ENCODE measurements around the gene CDK5R2.

CDK5R2 gene

DNA sequence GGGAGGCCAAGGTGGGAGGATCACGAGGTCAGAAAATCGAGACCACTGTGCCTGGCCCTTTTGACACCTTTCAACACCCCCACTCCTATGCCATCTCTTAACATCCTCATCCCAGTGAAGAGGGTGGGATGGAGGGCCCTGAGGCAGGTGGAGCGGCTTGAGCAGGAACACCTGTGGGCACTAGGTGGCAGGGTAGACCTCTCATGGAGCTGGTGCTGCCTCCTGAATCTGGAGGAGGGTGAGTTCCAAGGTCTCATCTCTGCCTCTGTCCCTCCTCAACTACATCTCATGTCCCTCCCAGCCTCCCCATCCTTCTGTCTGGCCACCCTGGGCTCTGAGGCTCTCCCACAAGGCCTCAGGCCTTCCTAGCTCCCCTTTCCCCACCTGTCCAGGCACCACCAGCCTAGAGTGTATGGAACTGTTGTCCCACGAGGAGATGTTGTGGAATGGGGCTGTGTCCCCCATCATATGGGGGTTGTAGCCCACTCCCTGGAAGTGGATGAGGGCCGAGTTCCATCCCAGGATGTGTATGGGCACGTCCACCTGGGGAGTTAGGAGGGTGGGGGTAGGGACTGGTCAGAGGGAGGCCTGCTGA lies 50.8 kb downstream of the CDK5R2 start:
- no peak for DNase-seq

DNA sequence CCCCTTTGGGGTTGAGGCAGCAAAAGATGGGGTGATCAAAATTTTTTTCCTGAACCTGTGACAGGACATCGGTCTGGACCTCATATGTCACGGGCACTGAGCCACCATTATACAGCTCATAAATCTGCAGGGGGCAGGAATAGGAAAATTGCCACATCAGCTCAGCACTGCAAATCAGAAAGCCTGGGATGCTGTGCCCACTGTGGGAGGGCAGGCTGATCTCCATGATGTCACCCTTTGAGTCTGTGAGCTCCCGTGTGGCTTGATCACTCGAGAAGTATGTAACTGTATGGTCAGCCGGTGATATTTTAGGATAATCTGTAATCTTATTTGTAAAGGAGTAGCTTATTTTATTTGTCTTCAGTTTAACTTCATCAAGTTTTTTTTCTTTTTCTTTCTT lies 51.4 kb downstream of the CDK5R2 start:
- DNase-seq: no peak

Measured in DMS 273 treated with DMSO at 0.1 percent for 48 hours (cell line).